Measurements from ENCODE around the gene MMP3. TPM values are rescaled to one million over a fixed set of nuclear protein-coding genes. Genes with fewer than 3 reads are reported as not detected.
"Not testable (repeated sequence)": the region's sequence is repeated elsewhere in the genome, so short reads cannot be mapped to it uniquely, and the experiment has no call there.

MMP3 gene
- total RNA-seq, 1 donor from 2014 or later = not detected

DNA sequence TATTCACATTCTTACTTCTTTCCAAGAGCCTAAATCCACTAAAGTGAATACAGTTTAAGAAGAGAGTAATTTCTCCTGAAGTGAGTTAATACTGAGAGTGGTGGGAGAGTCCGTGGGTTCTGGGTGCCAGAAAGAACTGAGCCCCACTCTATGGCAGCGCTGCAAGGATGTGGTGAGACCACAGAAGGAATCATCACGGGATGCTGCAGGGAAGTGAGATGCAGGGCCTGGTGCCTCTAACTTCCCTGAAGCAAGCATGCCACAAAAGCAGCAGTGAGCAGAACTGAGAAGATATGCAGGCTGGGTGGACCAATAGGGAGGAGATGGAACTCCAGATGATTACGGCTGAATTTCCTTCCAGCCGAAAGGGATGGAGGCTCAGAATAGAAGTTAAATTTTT lies 36.4 kb upstream of the MMP3 start:
- no peak for DNase-seq (ENCODE audit: low spot score, unreplicated experiment)
- no peaks in the 10 kb centered on the region for H3K36me3 Mint-ChIP-seq (ENCODE audit: insufficient read depth)
- H3K4me1 Mint-ChIP-seq (ENCODE audit: low read depth) = no peaks in the 10 kb centered on the region
- no peaks in the 10 kb centered on the region for H3K9me3 Mint-ChIP-seq (ENCODE audit: low read depth)
- TF ChIP-seq CTCF (IDR thresholded peaks at IDR 0.05; ENCODE audit: unreplicated experiment) = no peak
- H3K27me3 Mint-ChIP-seq = no peaks in the 10 kb centered on the region
- H3K4me3 Mint-ChIP-seq (ENCODE audit: low read depth) = no peak overlapping the region
- no peak overlapping the region for H3K27ac Mint-ChIP-seq

DNA sequence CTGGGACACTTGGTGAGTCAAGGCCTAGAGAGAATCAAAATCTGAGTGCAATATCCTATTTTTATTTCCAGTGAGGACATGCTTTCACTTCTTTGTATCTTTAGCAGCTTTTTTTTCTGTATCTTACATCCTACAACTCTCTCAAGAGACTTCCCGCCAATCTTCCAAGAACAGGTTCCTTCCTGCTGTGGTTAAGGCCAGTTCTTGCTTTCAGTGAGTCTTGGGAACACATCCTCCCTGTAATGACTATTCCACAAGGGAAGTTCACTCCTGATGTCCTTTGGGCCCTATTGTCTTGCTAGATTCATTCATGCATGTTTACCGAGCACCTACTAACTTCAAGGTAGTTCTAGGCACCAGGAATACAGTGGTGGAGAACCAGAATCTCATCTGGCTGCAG lies 35.2 kb upstream of the MMP3 start:
- no peaks in the 10 kb centered on the region for H3K9me3 Mint-ChIP-seq (ENCODE audit: low read depth)
- H3K36me3 Mint-ChIP-seq (ENCODE audit: insufficient read depth) = no peaks in the 10 kb centered on the region
- H3K27me3 Mint-ChIP-seq = no peaks in the 10 kb centered on the region
- DNase-seq (ENCODE audit: low spot score, unreplicated experiment) = no peak
- TF ChIP-seq CTCF (IDR thresholded peaks at IDR 0.05; ENCODE audit: unreplicated experiment) = no peak
- no peak overlapping the region for H3K4me3 Mint-ChIP-seq (ENCODE audit: low read depth)
- H3K27ac Mint-ChIP-seq = no peak overlapping the region
- no peaks in the 10 kb centered on the region for H3K4me1 Mint-ChIP-seq (ENCODE audit: low read depth)

GRCh38 chr11:102874852-102875251 lies 31.4 kb upstream of the MMP3 start, which contains the start of gene MMP12:
Gene MMP12, minus strand, starts transcription at chr11:102874982. Its CDS starts 45 bp downstream, at chr11:102874937.
- no peaks in the 10 kb centered on the region for H3K36me3 Mint-ChIP-seq (ENCODE audit: insufficient read depth)
- no peak for TF ChIP-seq CTCF (IDR thresholded peaks at IDR 0.05; ENCODE audit: unreplicated experiment)
- no peaks in the 10 kb centered on the region for H3K9me3 Mint-ChIP-seq (ENCODE audit: low read depth)
- no peak within 1 kb of the TSS for H3K4me3 Mint-ChIP-seq (ENCODE audit: low read depth)
- DNase-seq (ENCODE audit: low spot score, unreplicated experiment) = no peak
- H3K4me1 Mint-ChIP-seq (ENCODE audit: low read depth) = no peaks in the 10 kb centered on the region
- no peak within 1 kb of the TSS for H3K27ac Mint-ChIP-seq
- no peaks in the 10 kb centered on the region for H3K27me3 Mint-ChIP-seq

GRCh38 chr11:102869354-102869964 lies 26.1 kb upstream of the MMP3 start:
- H3K4me1 Mint-ChIP-seq (ENCODE audit: low read depth); H3K27me3 Mint-ChIP-seq; H3K9me3 Mint-ChIP-seq (ENCODE audit: low read depth); H3K4me3 Mint-ChIP-seq (ENCODE audit: low read depth); DNase-seq (ENCODE audit: low spot score, unreplicated experiment); H3K27ac Mint-ChIP-seq; H3K36me3 Mint-ChIP-seq (ENCODE audit: insufficient read depth): not testable (repeated sequence)

- Mint-ChIP-seq H3K27ac (no peak overlapping the region), H3K4me1 (ENCODE audit: low read depth) (no peaks in the 10 kb centered on the region), H3K36me3 (ENCODE audit: insufficient read depth) (no peaks in the 10 kb centered on the region), H3K27me3 (no peaks in the 10 kb centered on the region), H3K4me3 (ENCODE audit: low read depth) (no peak overlapping the region), H3K9me3 (ENCODE audit: low read depth) (no peaks in the 10 kb centered on the region)
- no peak for DNase-seq (ENCODE audit: low spot score, unreplicated experiment)
- no peak for TF ChIP-seq CTCF (IDR thresholded peaks at IDR 0.05; ENCODE audit: unreplicated experiment)
These were observed 24.9 kb upstream of the MMP3 start for GRCh38 chr11:102868339-102868738.

GRCh38 chr11:102864724-102865123 lies 21.3 kb upstream of the MMP3 start:
- DNase-seq (ENCODE audit: low spot score, unreplicated experiment) = no peak
- H3K4me1 Mint-ChIP-seq (ENCODE audit: low read depth) = no peaks in the 10 kb centered on the region

More at GRCh38 chr11:102864724-102865123, 21.3 kb upstream of the MMP3 start:
- Mint-ChIP-seq H3K36me3 (ENCODE audit: insufficient read depth) (no peaks in the 10 kb centered on the region), H3K9me3 (ENCODE audit: low read depth) (no peaks in the 10 kb centered on the region), H3K4me3 (ENCODE audit: low read depth) (no peak overlapping the region), H3K27me3 (no peaks in the 10 kb centered on the region), H3K27ac (no peak overlapping the region)
- TF ChIP-seq CTCF (IDR thresholded peaks at IDR 0.05; ENCODE audit: unreplicated experiment) = no peak

Measured in progenitor cell of endocrine pancreas (in vitro differentiated cells).